GM19193 (cell line): ENCODE measurements around the gene PLEKHO2.

ENCODE experiments used
- POLR2A ChIP-seq: IDR thresholded peaks from 4 replicates; pipeline ENCODE4 v1.6.1; 2011; ENCODE audit not compliant: insufficient read depth, insufficient read length; ENCODE audit errors: extremely low read depth

PLEKHO2 gene

GRCh38 chr15:64909546-64909945 lies 67.8 kb downstream of the PLEKHO2 start:
- no peak for TF ChIP-seq POLR2A

DNA sequence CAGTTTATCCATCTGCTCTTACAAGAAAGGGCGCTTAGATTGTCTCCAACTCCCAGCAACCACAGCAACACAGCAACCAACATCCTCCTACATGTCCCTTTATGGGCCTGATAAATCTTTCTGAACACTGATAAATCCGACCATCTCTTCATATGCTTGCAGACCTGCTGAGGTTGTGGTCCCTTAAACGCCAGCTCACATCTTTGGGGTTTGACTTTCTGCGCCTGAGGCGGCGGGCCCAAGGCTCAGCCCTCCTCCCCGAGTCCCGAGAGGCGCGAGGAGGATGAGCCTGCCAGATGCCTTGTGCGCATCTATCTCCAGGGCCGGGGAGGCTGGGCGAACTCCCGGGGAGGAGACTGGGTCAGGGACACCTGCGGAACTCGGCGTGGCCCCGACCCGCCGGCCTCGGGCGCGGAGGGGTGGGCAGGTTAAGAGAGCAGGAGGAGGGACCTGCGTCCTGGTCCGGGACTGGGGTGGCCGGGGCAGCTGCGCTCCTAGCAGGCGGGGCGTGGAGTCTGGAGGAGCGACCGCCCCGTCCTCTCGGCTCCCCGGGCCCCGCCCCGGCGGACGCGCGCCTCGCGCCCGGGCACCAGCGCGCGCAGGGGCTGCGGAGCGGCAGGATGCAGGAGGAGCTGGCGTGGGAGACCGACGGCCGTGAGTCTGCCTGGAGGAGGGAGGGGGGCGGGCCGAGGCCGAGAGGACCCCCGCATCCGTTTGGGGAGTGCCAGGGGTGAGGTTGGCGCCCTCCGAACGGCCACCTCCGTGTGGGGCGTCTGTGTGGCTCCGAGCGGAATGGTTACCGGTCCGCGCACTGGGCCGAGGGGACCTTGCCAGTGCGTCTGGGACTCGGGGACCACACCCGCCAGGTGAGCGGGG lies 69.8 kb downstream of the PLEKHO2 start, which contains the start of gene ANKDD1A:
TSS of gene ANKDD1A (plus strand) at position 592 of the 876 bp plus-strand sequence. CDS start at position 621, 29 bp downstream.
- no peak for TF ChIP-seq POLR2A

GRCh38 chr15:64912379-64913325 lies 70.9 kb downstream of the PLEKHO2 start:
- TF ChIP-seq POLR2A, result no peak

- TF ChIP-seq POLR2A, result no peak
Measured at GRCh38 chr15:64915518-64916227, 74.0 kb downstream of the PLEKHO2 start.

- no peak for TF ChIP-seq POLR2A
Measured at GRCh38 chr15:64916365-64916764, 74.7 kb downstream of the PLEKHO2 start.

GRCh38 chr15:64917211-64917610 lies 75.5 kb downstream of the PLEKHO2 start:
- TF ChIP-seq POLR2A, result no peak
